ENCODE measurements around the gene ATP6V0A4.

DNA sequence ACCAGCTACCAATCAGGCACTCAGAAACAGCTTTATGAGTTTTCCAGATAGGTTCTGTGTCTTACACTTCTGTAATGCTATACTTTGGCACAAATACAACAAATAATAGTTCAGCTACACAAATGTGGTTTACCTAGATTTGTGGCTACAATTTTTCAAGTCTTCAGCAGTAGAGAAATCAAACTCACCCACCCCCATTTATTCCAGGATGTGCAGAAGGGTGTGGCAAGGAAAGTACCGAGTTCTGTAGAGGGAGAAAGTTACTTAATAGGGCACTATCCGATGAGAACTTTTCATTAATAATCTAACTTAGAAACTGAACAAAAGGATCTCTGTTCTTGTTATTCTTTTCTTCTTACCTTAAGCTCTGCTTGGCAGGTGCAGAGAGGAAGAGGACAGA, 30.3 kb upstream of the ATP6V0A4 start:
- TF ChIP-seq, protein P1, sequence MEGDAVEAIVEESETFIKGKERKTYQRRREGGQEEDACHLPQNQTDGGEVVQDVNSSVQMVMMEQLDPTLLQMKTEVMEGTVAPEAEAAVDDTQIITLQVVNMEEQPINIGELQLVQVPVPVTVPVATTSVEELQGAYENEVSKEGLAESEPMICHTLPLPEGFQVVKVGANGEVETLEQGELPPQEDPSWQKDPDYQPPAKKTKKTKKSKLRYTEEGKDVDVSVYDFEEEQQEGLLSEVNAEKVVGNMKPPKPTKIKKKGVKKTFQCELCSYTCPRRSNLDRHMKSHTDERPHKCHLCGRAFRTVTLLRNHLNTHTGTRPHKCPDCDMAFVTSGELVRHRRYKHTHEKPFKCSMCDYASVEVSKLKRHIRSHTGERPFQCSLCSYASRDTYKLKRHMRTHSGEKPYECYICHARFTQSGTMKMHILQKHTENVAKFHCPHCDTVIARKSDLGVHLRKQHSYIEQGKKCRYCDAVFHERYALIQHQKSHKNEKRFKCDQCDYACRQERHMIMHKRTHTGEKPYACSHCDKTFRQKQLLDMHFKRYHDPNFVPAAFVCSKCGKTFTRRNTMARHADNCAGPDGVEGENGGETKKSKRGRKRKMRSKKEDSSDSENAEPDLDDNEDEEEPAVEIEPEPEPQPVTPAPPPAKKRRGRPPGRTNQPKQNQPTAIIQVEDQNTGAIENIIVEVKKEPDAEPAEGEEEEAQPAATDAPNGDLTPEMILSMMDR (IDR thresholded peaks at IDR 0.05) = no peak
- TF ChIP-seq POLR2AphosphoS5 (IDR thresholded peaks at IDR 0.05) = no peak
